H1 (cell line): ENCODE results near the gene ADH1B. TPM values are rescaled to one million over a fixed set of nuclear protein-coding genes. Genes with fewer than 3 reads are reported as not detected.

Source experiments
- BACH1 ChIP-seq: IDR thresholded peaks from 2 replicates; pipeline ENCODE4 v1.6.1; 2012; ENCODE audit warnings: low read length, improper control_type of control experiment
- BCL11A ChIP-seq, 2 experiments: IDR thresholded peaks; one replicate each; pipeline ENCODE4 v1.6.1; 2011; ENCODE audit warnings: low read depth in 2 of 2, low read length in 2 of 2, mild to moderate bottlenecking in 2 of 2
- CEBPB ChIP-seq: IDR thresholded peaks from 2 replicates; pipeline ENCODE4 v1.6.1; 2012; ENCODE audit warnings: low read depth, low read length
- CHD1 ChIP-seq: IDR thresholded peaks from 2 replicates; pipeline ENCODE4 v1.6.1; 2012; ENCODE audit warnings: low read depth, low read length, improper control_type of control experiment
- FOSL1 ChIP-seq: IDR thresholded peaks from 2 replicates; pipeline ENCODE4 v1.6.1; 2011; ENCODE audit warnings: mild to moderate bottlenecking, low read depth, low read length, moderate library complexity; ENCODE audit not compliant: insufficient read depth
- GTF2F1 ChIP-seq: IDR thresholded peaks from 2 replicates; pipeline ENCODE4 v1.6.1; 2012; ENCODE audit warnings: low read depth, low read length, improper control_type of control experiment, borderline replicate concordance
- JUND ChIP-seq: IDR thresholded peaks from 2 replicates; pipeline ENCODE4 v1.6.1; 2011; ENCODE audit warnings: mild to moderate bottlenecking, improper control_type of control experiment, low read length
- KDM4A ChIP-seq: IDR thresholded peaks from one replicate; pipeline ENCODE4 v1.7.1; 2012; ENCODE audit warnings: low read depth, mild to moderate bottlenecking, moderate library complexity, low read length, inconsistent platforms; ENCODE audit not compliant: severe bottlenecking
- POLR2A ChIP-seq, 2 experiments: IDR thresholded peaks; 1 replicate in 1 of 2; 2 replicates in 1 of 2; pipeline ENCODE4 v1.6.1; 2011; ENCODE audit warnings: low read depth in 2 of 2, low read length in 2 of 2, mild to moderate bottlenecking in 2 of 2; ENCODE audit errors: control extremely low read depth in 1 of 2
- RBBP5 ChIP-seq: IDR thresholded peaks from 2 replicates; pipeline ENCODE4 v1.7.1; 2012; ENCODE audit warnings: low read depth, mild to moderate bottlenecking, inconsistent platforms, low read length, moderate library complexity, borderline replicate concordance
- RNF2 ChIP-seq: fragments of 200-900, 300-1000 bp; sonication (generic); IDR thresholded peaks from 2 replicates; pipeline ENCODE4 v1.7.1; 2016; ENCODE audit warnings: borderline replicate concordance, low read depth, mild to moderate bottlenecking, antibody characterized with exemption, low read length; ENCODE audit not compliant: poor library complexity, severe bottlenecking; ENCODE audit errors: missing control alignments
- SAP30 ChIP-seq: fragments of 300-600 bp; sonication (generic); IDR thresholded peaks from 2 replicates; pipeline ENCODE4 v1.7.1; 2012; ENCODE audit warnings: low read length, moderate library complexity, mild to moderate bottlenecking, inconsistent platforms; ENCODE audit not compliant: insufficient read depth, insufficient replicate concordance
- SIN3A ChIP-seq, 2 experiments: IDR thresholded peaks in 1 of 2; conservative IDR thresholded peaks in 1 of 2; 2 replicates each; pipeline ENCODE4 v1.6.1; 2011 to 2012; ENCODE audit warnings: low read length in 2 of 2, improper control_type of control experiment in 1 of 2, low read depth in 1 of 2, mild to moderate bottlenecking in 1 of 2
- SP2 ChIP-seq: IDR thresholded peaks from 2 replicates; pipeline ENCODE4 v1.6.1; 2012; ENCODE audit warnings: mild to moderate bottlenecking, low read length, inconsistent platforms
- SRF ChIP-seq: IDR thresholded peaks from 2 replicates; pipeline ENCODE4 v1.6.1; 2011; ENCODE audit warnings: mild to moderate bottlenecking, low read depth, low read length, moderate library complexity
- TBP ChIP-seq: IDR thresholded peaks from 2 replicates; pipeline ENCODE4 v1.6.1; 2011; ENCODE audit warnings: low read depth, low read length, improper control_type of control experiment
- TEAD4 ChIP-seq: IDR thresholded peaks from 2 replicates; pipeline ENCODE4 v1.6.1; 2012; ENCODE audit warnings: low read depth, low read length, inconsistent platforms, mixed read lengths
- YY1 ChIP-seq: IDR thresholded peaks from 2 replicates; pipeline ENCODE4 v1.6.1; 2011; ENCODE audit warnings: low read depth, mild to moderate bottlenecking, low read length
- polyA plus RNA-seq, 7 experiments: library from polyadenylated mRNA; depleted of rRNA in 3 of 7; stranded (reverse) in 5 of 7; unstranded in 2 of 7; fragments of >200 nt in 5 of 7; fragments of 200-250 nt in 2 of 7; gene quantifications; 1 replicate in 5 of 7; 2 replicates in 1 of 7; 4 replicates in 1 of 7; pipeline versions ENCODE4 v1.2.1 to v1.2.3, GENCODE V29; 2011 to 2013; ENCODE audit warnings: missing spikeins in 2 of 7, mixed read lengths in 2 of 7
- total RNA-seq: library from RNA; stranded (reverse); fragmentation: NEBNext Ultra II Directional; extraction: Animal tissue kit (Norgen Biotek cat#: 25700); gene quantifications from 2 replicates; pipeline ENCODE4 v1.2.1, GENCODE V29; 2021
- TF ChIP-seq, protein P1 (sequence below), 3 experiments: IDR thresholded peaks; 1 replicate in 2 of 3; 2 replicates in 1 of 3; pipeline versions ENCODE4 v1.5.1 to v1.6.1; 2011; ENCODE audit warnings: low read length in 3 of 3, mild to moderate bottlenecking in 3 of 3, inconsistent platforms in 2 of 3, low read depth in 1 of 3, moderate library complexity in 1 of 3; ENCODE audit not compliant: insufficient read depth in 1 of 3; ENCODE audit errors: control extremely low read depth in 1 of 3

The ADH1B gene
- total and polyA plus RNA-seq, 2 of the 8 experiments (the other 6 are each of a cell fraction or from before 2014, with no cell fraction given), result not detected

DNA sequence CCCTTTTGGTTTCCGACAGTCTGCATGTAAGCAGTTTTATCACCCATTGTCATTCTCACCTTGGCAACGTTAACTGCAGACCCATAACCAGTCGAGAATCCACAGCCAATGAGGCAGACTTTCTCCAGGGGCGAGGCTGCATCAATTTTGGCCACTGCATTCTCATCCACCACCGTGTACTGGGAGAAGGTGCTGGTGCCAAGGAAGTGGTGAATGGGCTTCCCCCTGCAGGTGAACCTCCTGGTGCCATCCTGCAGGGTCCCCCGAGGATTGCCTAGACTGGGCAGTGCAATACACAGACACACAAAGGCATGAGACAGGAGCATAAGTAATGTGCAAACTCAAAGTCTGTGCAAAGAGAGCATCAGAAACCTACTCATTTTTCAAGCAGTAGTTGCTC is 5.4 kb downstream of the ADH1B start (continued):
- TF ChIP-seq SP2 (no peak), POLR2A (IDR thresholded peaks at IDR 0.05; ENCODE audit: control extremely low read depth in 1 of 2, low read depth in 2 of 2, low read length in 2 of 2) (no peak), CEBPB (no peak), JUND (no peak), SRF (no peak), KDM4A (no peak), RBBP5 (no peak), RNF2 (no peak), BCL11A (IDR thresholded peaks at IDR 0.05; ENCODE audit: low read depth in 2 of 2, low read length in 2 of 2) (no peak), CHD1 (no peak), FOSL1 (no peak), BACH1 (no peak), TBP (no peak), TEAD4 (no peak), SAP30 (no peak), YY1 (no peak), GTF2F1 (no peak), SIN3A (conservative IDR thresholded peaks at IDR 0.05 in 1 of 2, IDR thresholded peaks at IDR 0.05 in 1 of 2; ENCODE audit: low read depth in 1 of 2, low read length in 2 of 2) (no peak)
- TF ChIP-seq, protein P1, sequence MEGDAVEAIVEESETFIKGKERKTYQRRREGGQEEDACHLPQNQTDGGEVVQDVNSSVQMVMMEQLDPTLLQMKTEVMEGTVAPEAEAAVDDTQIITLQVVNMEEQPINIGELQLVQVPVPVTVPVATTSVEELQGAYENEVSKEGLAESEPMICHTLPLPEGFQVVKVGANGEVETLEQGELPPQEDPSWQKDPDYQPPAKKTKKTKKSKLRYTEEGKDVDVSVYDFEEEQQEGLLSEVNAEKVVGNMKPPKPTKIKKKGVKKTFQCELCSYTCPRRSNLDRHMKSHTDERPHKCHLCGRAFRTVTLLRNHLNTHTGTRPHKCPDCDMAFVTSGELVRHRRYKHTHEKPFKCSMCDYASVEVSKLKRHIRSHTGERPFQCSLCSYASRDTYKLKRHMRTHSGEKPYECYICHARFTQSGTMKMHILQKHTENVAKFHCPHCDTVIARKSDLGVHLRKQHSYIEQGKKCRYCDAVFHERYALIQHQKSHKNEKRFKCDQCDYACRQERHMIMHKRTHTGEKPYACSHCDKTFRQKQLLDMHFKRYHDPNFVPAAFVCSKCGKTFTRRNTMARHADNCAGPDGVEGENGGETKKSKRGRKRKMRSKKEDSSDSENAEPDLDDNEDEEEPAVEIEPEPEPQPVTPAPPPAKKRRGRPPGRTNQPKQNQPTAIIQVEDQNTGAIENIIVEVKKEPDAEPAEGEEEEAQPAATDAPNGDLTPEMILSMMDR (IDR thresholded peaks at IDR 0.05; ENCODE audit: control extremely low read depth in 1 of 3, insufficient read depth in 1 of 3, low read depth in 1 of 3, low read length in 3 of 3), result no peak
